OCI-M2 (cell line): Measurements from ENCODE around the gene BCL11A.

Source experiments
- DNase-seq: peaks from one replicate; lab custom pipeline; 2025; ENCODE audit not compliant: unreplicated experiment; lab: John Stamatoyannopoulos, UW

Gene BCL11A

DNA sequence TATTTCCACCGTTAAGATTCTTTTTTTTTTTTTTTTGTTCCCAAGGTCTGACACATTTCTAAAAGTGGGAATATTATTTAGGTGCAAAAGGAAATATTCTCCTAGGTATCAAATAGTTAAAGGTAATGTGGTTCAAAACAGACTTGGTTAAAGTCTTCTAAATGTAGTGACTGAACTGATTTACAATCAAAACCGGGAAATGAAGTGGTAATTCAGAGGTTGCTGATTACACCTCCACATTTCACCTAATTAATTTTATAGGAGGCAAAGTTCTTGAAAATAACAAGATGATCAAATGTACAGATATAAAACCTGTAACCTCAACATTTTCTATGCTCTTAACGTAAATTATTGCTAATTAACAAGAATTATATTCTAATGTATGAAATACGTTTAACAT, 5.1 kb downstream of the BCL11A start:
- no peak for DNase-seq

DNA sequence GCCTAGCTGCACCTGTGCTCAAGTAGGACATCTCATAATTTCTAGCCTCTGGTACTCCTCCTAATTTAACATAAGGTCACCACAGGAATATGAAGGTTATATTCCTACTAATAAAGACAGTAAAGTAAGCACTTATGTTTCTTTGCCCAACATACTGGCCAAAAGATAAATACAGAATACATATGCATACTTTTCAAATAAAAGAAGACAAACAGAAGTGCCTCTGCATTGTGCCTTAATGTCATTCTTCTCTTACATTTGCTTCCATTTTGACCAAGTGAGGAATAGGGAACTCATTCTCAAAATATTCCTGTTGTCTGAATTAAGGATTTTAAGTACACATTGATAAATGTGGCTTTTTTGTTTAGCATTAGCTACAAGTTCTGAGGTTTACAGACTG, 5.6 kb downstream of the BCL11A start:
- no peak for DNase-seq

DNA sequence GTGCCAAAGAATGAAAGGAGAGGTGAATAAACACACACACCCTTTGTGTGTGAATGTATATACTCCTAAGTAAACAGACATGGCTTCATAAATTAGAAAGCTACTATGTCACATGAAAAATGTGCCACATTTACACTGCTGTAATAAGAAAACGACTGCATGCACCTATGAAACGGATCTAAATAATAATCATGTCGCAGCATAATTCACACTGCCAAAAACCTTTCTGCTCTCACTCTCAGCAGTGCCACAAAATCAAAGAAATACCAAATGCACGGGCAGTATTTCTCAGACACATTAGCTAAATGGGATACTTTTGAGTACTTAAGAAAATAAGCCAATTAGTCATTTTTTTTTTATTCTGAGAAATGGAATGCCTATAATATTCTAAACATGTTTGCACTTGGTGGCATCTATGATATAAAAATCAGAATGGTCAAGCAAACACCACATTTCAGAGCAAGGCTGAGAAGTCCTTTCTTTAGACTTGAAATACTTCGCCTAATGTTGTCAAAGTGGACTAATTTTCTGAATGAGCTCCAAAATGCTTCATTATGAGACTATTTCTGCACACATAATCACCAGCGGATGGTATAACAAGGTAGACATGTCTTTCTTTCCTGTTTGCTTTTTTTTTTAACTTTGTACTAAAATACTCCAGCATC, 6.6 kb downstream of the BCL11A start:
- no peak for DNase-seq

DNA sequence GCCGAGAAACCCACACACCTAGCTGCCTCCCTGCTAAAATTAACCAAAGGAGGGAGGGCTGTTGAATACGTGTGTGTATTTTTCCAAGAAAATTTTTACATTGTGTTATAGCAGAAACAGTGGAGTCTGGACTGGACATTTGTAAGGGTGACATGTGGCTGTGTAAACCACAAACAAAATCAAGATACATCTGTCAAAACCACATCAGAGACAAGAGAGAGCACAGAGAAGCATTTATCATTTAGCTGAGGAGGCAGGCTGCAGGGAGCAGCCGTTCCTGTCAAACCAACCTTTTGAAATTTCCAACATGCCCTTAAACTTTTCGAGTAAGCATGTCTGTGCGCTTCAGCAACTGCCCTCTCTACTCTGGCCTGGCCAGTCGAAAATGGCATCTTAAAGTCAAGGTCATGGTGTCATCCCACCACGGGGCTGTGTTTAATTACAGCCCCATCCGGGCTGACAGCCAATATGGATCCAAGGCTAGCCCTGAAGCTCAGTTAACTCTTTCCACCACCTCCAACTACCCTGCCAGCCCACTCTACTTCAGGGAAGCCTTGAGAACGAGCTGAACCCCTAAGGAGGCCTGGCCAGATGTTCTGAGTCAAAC, 8.4 kb downstream of the BCL11A start:
- DNase-seq, result no peak

DNA sequence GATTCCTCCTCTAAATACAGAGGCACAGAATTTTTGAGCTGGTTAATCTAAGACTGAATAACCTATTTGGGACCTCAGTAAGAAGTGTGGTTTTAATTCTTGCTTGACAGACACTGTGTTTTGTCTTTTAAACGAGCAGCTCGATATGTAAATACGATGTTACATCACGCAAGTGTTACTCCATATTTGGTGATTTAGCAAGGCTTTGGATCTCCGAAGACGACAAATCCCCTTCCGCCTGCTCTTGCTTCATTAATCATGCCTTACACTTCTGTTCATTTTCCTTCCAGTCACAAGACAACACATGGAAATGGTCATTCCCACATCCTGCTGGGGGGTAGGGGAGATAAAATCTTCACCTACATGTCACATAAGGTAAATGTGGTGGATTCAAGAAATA, 9.4 kb downstream of the BCL11A start:
- no peak for DNase-seq

DNA sequence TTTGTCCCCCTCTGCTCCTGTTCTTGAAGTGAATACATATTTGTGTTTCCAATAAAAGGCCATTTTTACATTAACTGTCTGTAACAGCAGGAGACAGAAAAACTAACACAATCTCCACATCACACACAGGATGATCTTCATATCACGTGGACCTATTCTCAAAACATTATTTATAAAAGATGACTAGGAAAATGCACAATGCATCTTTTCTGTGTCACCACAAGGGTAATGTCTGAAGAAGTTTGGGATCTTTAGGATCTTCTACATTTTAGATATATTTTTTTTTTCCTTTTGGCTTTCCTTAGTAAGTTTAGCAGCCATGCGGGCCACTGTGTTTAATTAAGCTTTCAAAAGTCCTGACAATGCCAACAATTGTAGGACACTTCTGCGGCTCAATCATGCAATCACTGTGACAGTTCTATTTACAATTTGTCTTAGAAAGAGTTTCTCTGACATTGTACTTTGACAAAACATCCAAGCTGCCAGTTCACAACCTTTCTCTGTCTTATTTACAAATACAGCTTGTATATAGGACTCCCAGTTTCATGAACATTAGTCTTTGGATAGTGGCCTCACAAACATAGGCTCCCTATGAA, 12.3 kb downstream of the BCL11A start:
- no peak for DNase-seq

DNA sequence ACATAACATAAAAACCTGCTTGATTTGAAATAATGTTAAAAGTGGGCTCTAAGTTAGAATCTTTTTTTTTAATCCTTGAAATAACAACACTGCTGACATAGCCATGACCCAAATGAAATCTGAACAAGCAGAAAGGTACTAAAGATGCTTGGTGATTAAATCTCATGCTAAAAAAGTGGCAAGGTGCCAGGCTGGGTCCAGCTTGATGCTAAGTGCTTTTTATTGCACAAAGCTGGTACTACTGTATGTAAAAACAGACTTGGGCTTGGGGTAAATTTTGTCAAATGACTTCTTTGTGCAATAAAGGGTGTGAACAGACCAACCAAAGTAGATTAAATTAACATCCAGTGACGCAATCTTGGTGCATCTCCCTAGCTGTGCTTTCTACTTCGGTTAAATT, 13.4 kb downstream of the BCL11A start:
- no peak for DNase-seq

DNA sequence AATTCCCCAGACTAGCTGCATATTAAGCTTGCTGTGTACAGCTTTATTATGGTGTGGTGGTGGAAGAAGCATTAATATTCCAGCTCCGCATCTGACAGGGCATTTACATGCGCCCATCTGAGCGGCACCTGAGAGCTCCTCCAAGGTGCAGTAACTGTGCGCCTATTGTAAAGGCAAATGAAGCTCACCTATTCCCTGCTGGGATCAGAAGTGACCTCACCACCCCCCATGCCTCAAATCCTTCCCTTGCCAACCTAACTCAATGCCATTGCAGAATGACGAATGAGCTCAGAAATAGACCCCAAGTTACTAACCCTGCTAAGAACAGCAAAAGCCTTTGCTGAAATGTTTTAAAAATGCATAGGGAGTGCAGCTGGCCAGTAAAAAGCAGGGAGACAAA, 14.3 kb downstream of the BCL11A start:
- no peak for DNase-seq

DNA sequence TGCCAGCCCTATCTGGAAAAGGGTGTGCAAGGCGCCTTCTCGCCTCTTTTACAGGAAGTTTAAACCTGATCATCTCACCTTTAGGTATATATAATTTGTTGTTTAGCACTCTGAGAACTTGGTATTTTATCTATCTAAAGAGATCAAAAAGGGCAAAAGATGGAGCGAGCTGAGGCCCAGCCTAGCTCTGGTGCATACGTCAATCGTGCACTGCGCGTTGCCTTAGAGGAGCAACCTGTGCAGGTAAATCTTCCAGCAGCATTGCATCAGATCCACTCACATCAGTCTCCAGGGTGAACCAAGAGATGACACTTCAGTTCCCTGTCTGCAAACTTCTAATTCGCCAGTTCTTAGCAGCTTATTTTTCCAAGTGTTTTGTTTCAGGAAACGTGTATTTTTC, 15.4 kb downstream of the BCL11A start:
- DNase-seq, result no peak

DNA sequence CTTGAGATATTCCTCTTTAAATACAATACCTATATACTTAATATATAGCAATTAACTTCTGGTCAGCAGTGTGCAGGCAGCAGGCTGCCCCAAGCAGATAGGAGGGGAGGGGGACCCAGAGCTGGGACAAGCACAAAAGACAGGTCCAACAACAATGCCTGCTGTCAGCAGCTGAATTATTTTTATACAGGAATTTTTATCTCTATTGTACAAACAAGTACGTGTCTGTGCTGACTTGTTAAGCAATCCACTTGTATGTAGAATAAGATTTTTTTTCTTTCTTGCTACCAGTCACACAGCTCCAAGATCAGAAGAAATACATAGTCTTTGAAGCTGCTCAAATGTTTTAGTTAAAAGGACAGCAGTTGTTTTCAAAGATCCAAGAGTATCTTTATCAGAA, 16.7 kb downstream of the BCL11A start:
- no peak for DNase-seq

DNA sequence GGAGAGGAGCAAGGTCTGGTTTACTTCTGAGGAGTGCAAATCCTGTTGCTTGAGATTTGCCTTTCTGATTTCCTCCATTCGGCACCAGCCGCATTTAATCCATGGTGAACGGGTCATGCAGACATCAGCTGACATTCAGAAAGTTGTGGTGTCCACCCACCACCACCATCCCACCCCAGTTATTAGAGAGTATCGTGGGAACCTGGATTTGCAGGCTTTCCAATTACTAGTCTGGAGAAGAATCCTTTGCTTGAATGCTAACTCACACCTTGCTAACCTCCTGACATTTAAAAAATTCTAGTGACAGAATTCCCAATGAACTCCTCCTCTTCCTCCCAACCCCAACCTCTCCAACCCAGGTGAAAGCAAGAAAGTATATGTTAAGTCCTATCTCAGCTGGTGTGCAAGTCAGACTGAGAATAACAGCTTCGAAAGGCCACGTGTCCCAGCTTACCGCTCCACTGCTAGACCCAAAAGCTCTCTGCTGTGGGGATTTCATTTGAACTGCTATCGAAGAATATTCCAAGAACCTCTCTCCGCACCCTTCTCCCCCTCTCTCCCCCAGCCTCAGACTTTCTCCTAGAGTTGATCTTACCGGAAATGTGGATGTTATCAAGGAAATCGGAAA, 17.7 kb downstream of the BCL11A start:
- no peak for DNase-seq

DNA sequence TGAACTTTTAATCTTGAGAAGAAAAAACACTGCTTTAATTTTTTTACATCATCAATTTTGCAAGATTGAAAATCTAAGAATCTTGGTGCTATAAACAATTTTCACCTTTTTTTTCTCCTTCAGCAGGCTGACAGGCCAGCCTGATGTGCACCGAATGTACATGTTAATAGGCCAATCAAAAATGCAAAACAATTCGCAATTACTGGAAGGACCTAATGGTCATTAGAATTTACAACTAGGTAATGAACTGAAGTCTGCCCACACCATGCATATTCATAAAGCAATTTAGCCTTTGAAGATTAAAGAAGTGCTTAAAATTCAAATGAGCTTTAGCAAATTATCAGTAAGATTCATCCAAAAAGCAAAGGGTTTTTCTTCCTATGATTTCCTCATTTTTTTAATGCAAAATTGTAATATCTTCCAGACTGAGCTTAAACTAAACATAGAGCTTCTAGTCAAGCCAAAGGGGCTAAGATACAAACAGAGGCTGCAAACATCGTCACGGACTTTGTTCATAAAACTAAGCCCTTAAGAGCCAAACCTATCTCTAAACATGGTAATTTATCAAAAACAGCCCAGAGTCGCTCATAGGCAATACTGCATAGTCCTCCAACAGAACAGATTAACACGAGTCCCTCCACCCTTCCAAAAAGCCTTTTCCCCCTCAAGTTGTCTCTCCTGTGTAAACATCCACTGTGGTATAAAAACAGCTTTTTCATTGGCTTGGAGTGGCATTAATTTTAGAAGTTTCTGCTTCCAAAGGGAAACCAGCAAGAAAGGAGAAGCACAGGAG, 18.4 kb downstream of the BCL11A start:
- no peak for DNase-seq

DNA sequence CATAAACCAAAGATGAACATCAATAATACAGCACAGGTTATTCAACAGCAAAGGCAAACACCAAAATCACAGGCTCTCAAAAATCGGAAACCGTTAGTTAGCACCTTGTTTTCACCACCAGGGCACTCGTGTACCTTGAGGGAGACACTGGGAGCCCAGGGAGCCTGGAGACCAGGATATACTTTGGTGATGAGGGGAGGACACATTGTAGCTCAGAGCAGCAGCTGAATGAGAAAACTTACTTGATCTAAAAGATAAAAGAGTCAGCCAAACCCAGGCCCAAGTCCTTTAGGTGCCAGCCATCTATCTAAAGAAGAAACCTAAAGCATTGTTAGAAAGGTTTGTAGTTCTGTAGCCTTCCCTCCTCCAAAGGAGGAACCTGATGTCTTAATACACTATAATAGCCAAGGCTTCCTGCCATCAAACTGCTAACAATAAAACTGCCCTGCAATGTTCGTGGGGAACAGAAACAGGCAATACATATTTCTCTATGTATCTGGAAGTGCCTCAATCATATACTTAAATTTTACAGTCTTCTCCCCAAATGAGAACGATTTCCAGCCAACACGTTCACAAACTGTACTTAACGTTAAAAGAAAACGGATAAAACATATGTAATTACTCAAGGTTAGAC, 19.3 kb downstream of the BCL11A start:
- DNase-seq, result no peak

DNA sequence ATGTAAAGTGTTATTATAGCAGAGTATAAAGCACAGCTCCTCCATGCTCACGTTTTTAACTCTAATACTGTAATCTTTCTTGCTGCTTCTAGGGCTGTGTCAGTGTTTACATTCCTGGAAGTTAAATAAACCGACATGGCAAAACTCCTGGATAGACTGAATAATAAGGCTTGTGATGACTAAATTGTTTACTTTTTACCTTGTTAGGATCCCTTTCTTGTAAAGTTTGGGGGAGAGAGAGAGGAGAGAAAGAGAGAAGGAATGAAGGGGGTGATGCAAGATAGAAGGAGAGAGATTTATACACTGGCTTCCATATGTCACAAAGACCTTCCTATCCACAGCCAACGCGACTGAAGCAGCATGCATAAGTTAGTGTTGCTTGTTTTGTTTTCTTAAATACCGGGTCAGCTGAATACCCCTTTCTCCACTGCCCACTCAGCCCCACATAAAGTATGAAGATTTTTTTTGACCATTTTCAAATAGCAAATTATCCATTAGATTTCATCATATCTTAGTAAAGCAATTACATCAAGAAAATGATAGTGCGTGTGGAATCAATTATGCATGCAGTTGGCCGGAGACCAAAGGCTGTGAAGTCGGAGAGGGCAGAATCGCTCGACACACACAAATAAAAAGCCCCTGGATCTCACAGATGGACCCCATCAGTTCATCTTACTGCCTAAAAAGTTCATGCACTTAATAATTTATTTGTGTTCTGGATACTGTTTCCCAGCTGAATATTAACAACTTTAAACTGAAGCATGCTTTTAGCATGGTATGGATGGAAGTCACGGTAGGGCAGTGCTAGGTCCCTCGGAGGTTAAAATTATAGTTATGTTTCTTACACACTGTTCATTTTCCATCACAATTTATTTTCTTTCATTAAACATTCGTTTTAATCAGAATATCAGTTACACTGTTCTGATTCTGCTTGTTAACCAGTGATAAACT, 20.1 kb downstream of the BCL11A start:
- no peak for DNase-seq

DNA sequence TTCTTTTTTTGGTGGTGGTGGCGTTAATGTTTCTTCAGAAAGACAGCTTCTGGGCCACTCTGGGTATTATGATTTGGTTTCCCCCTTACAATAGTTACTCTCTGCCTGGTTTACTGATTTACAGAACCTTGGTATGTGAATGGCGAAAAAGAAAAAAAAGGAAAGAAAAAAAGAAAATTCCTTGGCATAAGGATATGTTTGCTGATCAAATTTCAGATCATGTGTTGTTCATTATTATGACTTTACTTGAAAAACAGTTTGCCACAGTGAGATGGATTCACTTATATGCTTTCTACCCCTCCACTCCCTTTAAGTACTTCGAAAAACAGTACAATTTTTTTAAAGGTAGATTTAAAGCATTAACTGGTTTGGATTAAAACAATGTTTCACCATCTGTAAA, 21.0 kb downstream of the BCL11A start:
- DNase-seq, result no peak

DNA sequence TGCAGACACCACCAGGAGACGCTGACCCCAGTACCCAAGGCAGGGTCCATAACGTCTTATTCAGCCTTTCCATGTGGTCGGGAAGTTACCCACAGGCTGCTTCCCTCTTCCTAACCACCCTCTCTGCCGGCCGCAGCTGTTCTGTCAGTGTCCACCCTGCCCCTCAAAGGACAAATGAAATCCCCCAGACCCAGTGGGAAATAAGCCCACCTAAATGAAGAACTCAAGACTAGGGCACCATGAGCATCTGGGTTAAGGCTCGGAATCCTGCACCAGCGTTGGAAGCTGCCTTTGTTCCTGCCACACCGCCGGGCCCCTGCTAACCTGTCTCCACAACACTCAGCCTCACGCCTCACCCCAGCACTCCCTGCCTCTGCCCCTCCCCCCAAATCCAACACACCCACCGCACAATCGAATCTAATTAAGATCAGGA, 21.7 kb downstream of the BCL11A start:
- no peak for DNase-seq

DNA sequence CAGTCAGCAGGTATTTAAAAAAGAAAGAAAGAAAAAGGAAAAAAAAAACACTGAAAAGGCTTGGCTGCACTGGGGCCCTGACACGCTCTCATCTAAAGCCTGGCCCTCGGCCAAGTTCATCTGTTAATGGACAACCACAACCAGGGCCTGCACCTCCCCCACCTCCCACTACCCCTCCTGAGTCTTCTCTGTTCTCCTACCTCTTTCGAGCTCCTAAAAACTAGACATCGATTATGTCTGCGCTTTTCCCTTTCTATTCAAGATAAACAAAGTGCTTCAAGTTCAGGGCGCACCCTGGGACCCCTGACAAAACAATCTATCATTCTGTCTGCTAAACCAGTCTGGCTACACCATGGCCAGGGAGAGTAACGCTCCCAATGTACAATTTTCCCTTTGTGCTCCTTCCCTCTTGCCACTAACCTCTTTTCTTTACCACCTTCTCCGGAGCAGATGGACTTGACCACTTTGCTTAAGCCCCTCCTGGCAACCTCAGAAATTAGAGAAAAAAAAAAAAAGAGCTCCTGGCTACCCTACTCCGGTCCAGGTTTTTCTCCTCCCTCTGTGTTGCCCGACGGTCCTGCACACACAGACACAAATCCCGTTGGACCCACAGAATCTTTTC, 22.7 kb downstream of the BCL11A start:
- no peak for DNase-seq

DNA sequence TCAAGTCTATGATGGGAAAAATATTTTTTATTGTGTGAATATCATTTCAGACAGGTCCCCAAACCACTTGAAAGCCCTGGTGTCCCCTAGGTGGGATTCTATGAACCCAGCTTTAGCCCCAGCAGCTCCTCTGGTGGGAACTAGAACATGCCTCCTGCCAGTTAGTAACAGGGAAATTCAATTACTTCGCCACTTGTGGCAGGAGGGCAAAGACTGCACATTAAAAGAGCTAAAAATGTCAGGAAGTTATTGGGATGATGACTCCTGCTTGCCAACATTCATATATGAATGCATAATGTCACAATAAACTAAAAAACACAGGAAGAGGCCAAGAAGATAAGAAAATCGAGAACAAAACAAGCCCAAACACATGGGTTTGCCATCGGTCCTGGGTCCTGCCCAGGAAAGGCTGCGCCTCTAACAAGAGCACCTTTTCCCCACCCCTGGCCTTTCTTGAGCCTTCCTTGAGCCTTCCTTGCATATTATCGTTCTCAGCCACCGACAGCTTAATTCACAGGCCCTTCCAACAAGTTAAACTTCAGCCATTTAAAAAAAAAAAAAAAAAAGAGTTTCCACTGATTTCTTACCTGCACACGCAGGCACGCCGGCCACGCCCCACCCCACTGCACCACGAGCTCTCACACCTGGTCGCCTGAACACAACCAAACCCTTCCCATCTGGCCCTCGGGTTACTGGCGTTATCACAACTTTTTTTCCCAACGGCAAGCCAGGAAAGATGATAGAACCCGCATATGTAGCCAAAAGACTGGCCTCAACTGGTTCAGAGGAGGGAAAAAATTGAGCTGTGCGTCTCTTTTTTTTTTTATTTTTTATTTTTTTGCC, 23.4 kb downstream of the BCL11A start:
- no peak for DNase-seq
